Heart left ventricle (tissue), 16 donors: ENCODE results near the gene PTPRK. TPM values are rescaled to one million over a fixed set of nuclear protein-coding genes. Genes with fewer than 3 reads are reported as not detected.

ENCODE experiments used
- ATAC-seq, 4 donors: fragments of 200-7000 bp; cut with Tn5 transposase; one replicate each; pipeline ENCODE4 v1.9.1; 2020 to 2022; ENCODE audit warnings: moderate library complexity in 4 of 4, mild to moderate bottlenecking in 3 of 4, moderate number of reproducible peaks in 1 of 4
- DNase-seq, 5 donors: peaks; one replicate each; pipeline ENCODE4 v3.0.0-alpha.2; 2020
- H3K27ac ChIP-seq, 12 donors: fragments of 200-600 bp; sonication (generic) in 4 of 12; one replicate each; pipeline versions ENCODE4 v1.5.0 to v1.8.0; 2016 to 2022; ENCODE audit warnings: mild to moderate bottlenecking in 2 of 12
- H3K27me3 ChIP-seq, 9 donors: fragments of 200-600 bp; sonication (generic) in 2 of 9; one replicate each; pipeline versions ENCODE4 v1.5.1 to v1.8.0; 2016 to 2022; ENCODE audit warnings: mild to moderate bottlenecking in 3 of 9
- H3K36me3 ChIP-seq, 9 donors: fragments of 200-600 bp; sonication (generic) in 2 of 9; one replicate each; pipeline versions ENCODE4 v1.5.0 to v1.8.0; 2018 to 2022; ENCODE audit warnings: mild to moderate bottlenecking in 2 of 9
- H3K4me1 ChIP-seq, 12 donors: fragments of 200-600 bp; sonication (generic) in 4 of 12; one replicate each; pipeline versions ENCODE4 v1.5.0 to v1.8.0; 2016 to 2022; ENCODE audit warnings: mild to moderate bottlenecking in 3 of 12
- H3K4me3 ChIP-seq, 12 donors: fragments of 200-600 bp; sonication (generic) in 4 of 12; one replicate each; pipeline versions ENCODE4 v1.5.0 to v1.8.0; 2017 to 2022; ENCODE audit warnings: mild to moderate bottlenecking in 9 of 12, moderate library complexity in 4 of 12
- H3K9me3 ChIP-seq, 12 donors: fragments of 200-600 bp; sonication (generic) in 4 of 12; one replicate each; pipeline versions ENCODE4 v1.5.0 to v1.8.0; 2016 to 2022; ENCODE audit warnings: mild to moderate bottlenecking in 1 of 12
- POLR2A ChIP-seq, 2 donors: fragments of 450-650 bp; IDR thresholded peaks; one replicate each; pipeline ENCODE4 v1.6.1; 2017; ENCODE audit warnings: antibody characterized with exemption in 2 of 2, mild to moderate bottlenecking in 2 of 2, moderate library complexity in 2 of 2
- WGBS, 4 donors: extraction: QIAGEN DNeasy Blood & Tissue Kit in 2 of 4; methylation state at CpG; one replicate each; pipeline versions ENCODE4 v1.1.5 to v1.1.7; 2013 to 2018; 5-methylcytosine and 5-hydroxymethylcytosine counted together
- intact Hi-C, 10 donors: fragments of 100-400 bp; cut with DNase I; formaldehyde crosslinking; loops; one replicate each; pipeline versions ENCODE4 v1.11.1 to v1.14.2; 2022
- polyA plus RNA-seq, 2 donors: library from polyadenylated mRNA; stranded (reverse); fragments of 200-250 nt; gene quantifications; one replicate each; pipeline ENCODE4 v1.2.3, GENCODE V29; 2013
- total RNA-seq, 9 donors: library from RNA; depleted of rRNA in 2 of 9; stranded (reverse); fragments of >200 nt in 2 of 9; fragmentation: NEBNext Ultra II Directional in 3 of 9; extraction: Animal tissue kit (Norgen Biotek cat#: 25700) in 3 of 9; gene quantifications; one replicate each; pipeline versions ENCODE4 v1.1.0 to v1.2.4, GENCODE V29; 2016 to 2023
- TF ChIP-seq, protein P1 (sequence below), 12 donors: fragments of 200-600 bp; sonication (generic) in 4 of 12; IDR thresholded peaks; one replicate each; pipeline versions ENCODE4 v1.5.0 to v1.8.0; 2018 to 2022; ENCODE audit warnings: antibody characterized with exemption in 12 of 12, mild to moderate bottlenecking in 5 of 12
- donor health status: ischemic (EF 13 %, LVEDD 7.1; RV severe dilation, severe dysfunction).
- donor health status: healthy with polysubstance abuse.
- donor health status: DM: no; HTN: yes; CAD: no.
- donor health status: DM: no; HTN: no; CAD: no.
- donor health status: ischemic (EF 25% LVEDD 6.9; RV normal size, moderate dysfunction).
- donor health status: ischemic (EF 25% LVEDD 5.7; RV mildly dilated, moderate dysfunction).
- donor health status: healthy.
- donor health status: DM: yes; HTN: yes; CAD: no.
- donor health status: ischemic (EF 35%, LVEDD 5.7; RV mildly dilated, moderate dysfunction).
- donor health status: nonischemic (EF 11% LVEDD 7.7; RV severe dilation, severe dysfunction).
- donor health status: DM: yes; HTN: yes; CAD: no.
- donor health status: PGD.
- donor health status: ischemic (EF 29% LVEDD 5.4; RV normal size, mild dysfunction).
- donor health status: nonischemic (EF 23%, LVEDD 6.1; RV moderate dilation, normal function).

Gene PTPRK
- total and polyA plus RNA-seq, 11 donors = 5.4 to 50.8 (median 38.5) TPM

DNA sequence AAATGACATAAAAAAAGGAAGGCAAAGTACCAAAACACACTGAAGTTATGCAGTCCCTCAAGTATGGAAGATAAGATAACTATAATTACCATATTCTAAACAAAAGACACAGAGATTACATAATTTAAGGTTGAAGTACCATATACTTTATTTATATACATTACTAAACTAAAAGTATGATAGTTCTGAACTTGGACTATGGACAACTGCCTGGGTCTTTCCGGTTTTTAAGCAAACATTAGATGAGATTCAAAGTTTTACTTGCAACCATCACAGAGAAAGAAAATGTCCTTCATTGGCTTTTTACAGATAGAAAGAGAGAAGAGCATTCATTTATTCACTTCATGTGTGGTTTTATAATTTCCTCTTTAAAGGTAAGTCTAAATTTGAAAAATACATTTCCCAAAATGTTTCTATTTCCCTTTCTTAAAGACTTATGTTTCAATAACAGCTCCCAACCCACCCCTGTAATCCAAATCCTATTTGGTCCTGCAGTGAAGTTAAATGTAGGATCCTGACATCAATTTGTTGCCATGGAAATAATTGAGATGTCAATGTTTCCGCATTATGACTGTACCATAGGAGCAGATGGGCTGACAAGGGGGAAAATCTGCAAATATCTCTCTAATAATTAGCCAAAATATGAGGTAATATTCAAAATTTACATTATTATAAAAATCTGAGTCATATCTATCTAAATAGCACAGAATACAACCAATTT is 63.7 kb downstream of the PTPRK start:
- ATAC-seq = no peak

GRCh38 chr6:128455959-128456358 is 64.4 kb downstream of the PTPRK start:
- TF ChIP-seq, protein P1, sequence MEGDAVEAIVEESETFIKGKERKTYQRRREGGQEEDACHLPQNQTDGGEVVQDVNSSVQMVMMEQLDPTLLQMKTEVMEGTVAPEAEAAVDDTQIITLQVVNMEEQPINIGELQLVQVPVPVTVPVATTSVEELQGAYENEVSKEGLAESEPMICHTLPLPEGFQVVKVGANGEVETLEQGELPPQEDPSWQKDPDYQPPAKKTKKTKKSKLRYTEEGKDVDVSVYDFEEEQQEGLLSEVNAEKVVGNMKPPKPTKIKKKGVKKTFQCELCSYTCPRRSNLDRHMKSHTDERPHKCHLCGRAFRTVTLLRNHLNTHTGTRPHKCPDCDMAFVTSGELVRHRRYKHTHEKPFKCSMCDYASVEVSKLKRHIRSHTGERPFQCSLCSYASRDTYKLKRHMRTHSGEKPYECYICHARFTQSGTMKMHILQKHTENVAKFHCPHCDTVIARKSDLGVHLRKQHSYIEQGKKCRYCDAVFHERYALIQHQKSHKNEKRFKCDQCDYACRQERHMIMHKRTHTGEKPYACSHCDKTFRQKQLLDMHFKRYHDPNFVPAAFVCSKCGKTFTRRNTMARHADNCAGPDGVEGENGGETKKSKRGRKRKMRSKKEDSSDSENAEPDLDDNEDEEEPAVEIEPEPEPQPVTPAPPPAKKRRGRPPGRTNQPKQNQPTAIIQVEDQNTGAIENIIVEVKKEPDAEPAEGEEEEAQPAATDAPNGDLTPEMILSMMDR (IDR thresholded peaks at IDR 0.05) = no peak
- no peak for TF ChIP-seq POLR2A (IDR thresholded peaks at IDR 0.05)
- Histone ChIP-seq H3K9me3 (peaks cover 0 to 4% (median 0%) of the 10 kb centered on the region in 12 donors), H3K36me3 (no peaks in the 10 kb centered on the region), H3K4me1 (peaks cover 0 to 18% (median 0%) of the 10 kb centered on the region in 12 donors), H3K27ac (no peak overlapping the region), H3K27me3 (no peaks in the 10 kb centered on the region), H3K4me3 (no peak overlapping the region)
- intact Hi-C loops = no loop called here
- 90 to 97% (median 93%) methylated on average over 3 of the region's 3 CpGs for WGBS, 4 donors
- no peak for ATAC-seq
- no peak for DNase-seq

More for the DNA sequence above, 63.7 kb downstream of the PTPRK start:
- no peak for DNase-seq
- H3K27ac ChIP-seq = no peak overlapping the region
- H3K9me3 ChIP-seq = peaks cover 0 to 3% (median 0%) of the 10 kb centered on the region in 12 donors
- peaks cover 0 to 18% (median 0%) of the 10 kb centered on the region in 12 donors for H3K4me1 ChIP-seq
- no peaks in the 10 kb centered on the region for H3K27me3 ChIP-seq
- 92 to 98% (median 96%) methylated on average over 2 of the region's 2 CpGs for WGBS, 4 donors
- intact Hi-C loops = no loop called here
- no peaks in the 10 kb centered on the region for H3K36me3 ChIP-seq
- no peak overlapping the region for H3K4me3 ChIP-seq
- TF ChIP-seq POLR2A (IDR thresholded peaks at IDR 0.05) = no peak
- TF ChIP-seq, protein P1 (IDR thresholded peaks at IDR 0.05) = no peak

DNA sequence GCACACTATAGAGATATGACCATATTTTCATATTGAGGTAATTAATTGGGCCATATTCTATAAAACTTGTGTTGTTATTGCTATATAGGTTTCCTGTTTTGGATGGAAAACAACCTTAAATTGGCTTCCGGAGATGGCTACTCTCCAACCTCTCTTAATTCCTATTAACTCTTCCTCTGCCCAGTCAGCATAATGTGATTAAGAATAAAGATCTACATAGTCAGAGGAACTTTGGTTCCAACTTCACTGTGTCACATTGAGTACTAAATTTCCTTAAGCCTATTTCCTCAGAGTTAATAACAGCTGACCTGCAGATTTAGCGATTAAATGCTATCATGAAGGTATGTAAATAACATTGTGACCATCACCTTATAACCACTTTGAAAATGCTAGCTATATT is 67.7 kb downstream of the PTPRK start:
- Histone ChIP-seq H3K4me3 (no peak overlapping the region), H3K27ac (no peak overlapping the region), H3K4me1 (peaks cover 0 to 18% (median 0%) of the 10 kb centered on the region in 12 donors), H3K27me3 (no peaks in the 10 kb centered on the region), H3K36me3 (no peaks in the 10 kb centered on the region), H3K9me3 (peaks cover 0 to 4% (median 0%) of the 10 kb centered on the region in 12 donors)
- ATAC-seq (no peak), DNase-seq (no peak)
- WGBS, 4 donors = 65 to 78% (median 71%) methylated on average over 2 of the region's 2 CpGs
- intact Hi-C loops = no loop called here
- TF ChIP-seq POLR2A (IDR thresholded peaks at IDR 0.05) = no peak
- TF ChIP-seq, protein P1 (IDR thresholded peaks at IDR 0.05) = no peak

- no peak for ATAC-seq
- H3K27ac ChIP-seq = no peak overlapping the region
- no peaks in the 10 kb centered on the region for H3K9me3 ChIP-seq
- no peaks in the 10 kb centered on the region for H3K36me3 ChIP-seq
- no peak overlapping the region for H3K4me3 ChIP-seq
- H3K27me3 ChIP-seq = no peaks in the 10 kb centered on the region
- DNase-seq = no peak
- intact Hi-C loops = no loop called here
- 90 to 93% (median 92%) methylated on average over 3 of the region's 3 CpGs for WGBS, 4 donors
- H3K4me1 ChIP-seq = peaks cover 0 to 5% (median 0%) of the 10 kb centered on the region in 12 donors
- TF ChIP-seq POLR2A (IDR thresholded peaks at IDR 0.05) = no peak
- TF ChIP-seq, protein P1 (IDR thresholded peaks at IDR 0.05) = no peak
Measured at GRCh38 chr6:128446497-128446896, 73.9 kb downstream of the PTPRK start.
